Testis (tissue), 2 donors: ENCODE measurements around the gene PROCR.

Source experiments
- POLR2A ChIP-seq: fragments of 450-650 bp; IDR thresholded peaks from one replicate; pipeline ENCODE4 v1.6.1; 2017; ENCODE audit warnings: antibody characterized with exemption, mild to moderate bottlenecking, moderate library complexity
- TF ChIP-seq, protein P1 (sequence below), 3 experiments: fragments of 450-650 bp in 2 of 3; fragments of 200-600 bp in 1 of 3; sonication (generic) in 1 of 3; IDR thresholded peaks; one replicate each; pipeline ENCODE4 v1.5.1; 2016 to 2019; ENCODE audit warnings: antibody characterized with exemption in 3 of 3, mild to moderate bottlenecking in 2 of 3, moderate library complexity in 1 of 3

DNA sequence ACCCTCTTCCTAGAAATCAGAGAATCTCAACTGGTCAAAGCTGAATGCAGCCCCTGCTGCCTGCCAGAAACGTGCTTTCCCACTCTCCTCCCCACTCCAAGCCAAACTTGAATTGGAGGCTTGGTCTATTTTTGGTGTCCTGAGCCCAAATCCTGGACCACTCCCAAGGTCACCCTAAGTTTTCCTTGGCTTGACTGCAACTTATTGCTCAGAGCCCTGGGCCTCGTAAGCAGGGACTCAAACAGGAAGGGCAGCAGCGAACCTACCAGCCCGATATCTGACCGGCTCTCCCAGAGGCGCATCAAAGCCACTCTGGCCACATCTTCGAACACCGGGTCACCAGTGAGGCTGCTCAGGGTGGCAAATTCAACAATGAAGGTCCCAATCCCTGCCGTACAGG, 37.4 kb upstream of the PROCR start:
- TF ChIP-seq, protein P1, sequence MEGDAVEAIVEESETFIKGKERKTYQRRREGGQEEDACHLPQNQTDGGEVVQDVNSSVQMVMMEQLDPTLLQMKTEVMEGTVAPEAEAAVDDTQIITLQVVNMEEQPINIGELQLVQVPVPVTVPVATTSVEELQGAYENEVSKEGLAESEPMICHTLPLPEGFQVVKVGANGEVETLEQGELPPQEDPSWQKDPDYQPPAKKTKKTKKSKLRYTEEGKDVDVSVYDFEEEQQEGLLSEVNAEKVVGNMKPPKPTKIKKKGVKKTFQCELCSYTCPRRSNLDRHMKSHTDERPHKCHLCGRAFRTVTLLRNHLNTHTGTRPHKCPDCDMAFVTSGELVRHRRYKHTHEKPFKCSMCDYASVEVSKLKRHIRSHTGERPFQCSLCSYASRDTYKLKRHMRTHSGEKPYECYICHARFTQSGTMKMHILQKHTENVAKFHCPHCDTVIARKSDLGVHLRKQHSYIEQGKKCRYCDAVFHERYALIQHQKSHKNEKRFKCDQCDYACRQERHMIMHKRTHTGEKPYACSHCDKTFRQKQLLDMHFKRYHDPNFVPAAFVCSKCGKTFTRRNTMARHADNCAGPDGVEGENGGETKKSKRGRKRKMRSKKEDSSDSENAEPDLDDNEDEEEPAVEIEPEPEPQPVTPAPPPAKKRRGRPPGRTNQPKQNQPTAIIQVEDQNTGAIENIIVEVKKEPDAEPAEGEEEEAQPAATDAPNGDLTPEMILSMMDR (IDR thresholded peaks at IDR 0.05), result no peak
- no peak for TF ChIP-seq POLR2A
